ENCODE results near the gene TMEM258. TPM values are rescaled to one million over a fixed set of nuclear protein-coding genes. Genes with fewer than 3 reads are reported as not detected.
A peak's percentile ranks its signal among the peaks of the same experiment; 100 is the strongest.

The TMEM258 gene
- total and polyA plus RNA-seq, 2 experiments from 2014 or later, result 35.3 to 241 TPM

DNA sequence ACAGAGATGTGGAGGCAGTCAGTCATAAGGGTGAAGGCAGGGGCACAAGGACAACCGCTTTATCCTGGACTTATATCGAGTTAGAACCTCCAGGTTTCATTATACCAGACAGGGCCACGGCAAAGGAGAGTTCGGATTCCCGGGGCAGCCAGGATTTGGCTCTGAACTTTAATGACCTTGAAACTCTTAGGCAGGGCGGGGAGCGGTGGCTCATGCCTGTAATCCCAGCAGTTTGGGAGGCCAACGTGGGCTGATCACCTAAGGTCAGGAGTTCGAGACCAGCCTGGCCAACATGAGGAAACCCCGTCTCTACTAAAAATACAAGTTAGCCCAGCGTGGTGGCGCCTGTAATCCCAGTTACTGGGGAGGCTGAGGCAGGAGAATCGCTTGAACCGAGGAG, 41.0 kb downstream of the TMEM258 start:
- H3K36me3 ChIP-seq, result no peaks in the 10 kb centered on the region
- TF ChIP-seq, protein P1, sequence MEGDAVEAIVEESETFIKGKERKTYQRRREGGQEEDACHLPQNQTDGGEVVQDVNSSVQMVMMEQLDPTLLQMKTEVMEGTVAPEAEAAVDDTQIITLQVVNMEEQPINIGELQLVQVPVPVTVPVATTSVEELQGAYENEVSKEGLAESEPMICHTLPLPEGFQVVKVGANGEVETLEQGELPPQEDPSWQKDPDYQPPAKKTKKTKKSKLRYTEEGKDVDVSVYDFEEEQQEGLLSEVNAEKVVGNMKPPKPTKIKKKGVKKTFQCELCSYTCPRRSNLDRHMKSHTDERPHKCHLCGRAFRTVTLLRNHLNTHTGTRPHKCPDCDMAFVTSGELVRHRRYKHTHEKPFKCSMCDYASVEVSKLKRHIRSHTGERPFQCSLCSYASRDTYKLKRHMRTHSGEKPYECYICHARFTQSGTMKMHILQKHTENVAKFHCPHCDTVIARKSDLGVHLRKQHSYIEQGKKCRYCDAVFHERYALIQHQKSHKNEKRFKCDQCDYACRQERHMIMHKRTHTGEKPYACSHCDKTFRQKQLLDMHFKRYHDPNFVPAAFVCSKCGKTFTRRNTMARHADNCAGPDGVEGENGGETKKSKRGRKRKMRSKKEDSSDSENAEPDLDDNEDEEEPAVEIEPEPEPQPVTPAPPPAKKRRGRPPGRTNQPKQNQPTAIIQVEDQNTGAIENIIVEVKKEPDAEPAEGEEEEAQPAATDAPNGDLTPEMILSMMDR (IDR thresholded peaks at IDR 0.05; ENCODE audit: low read depth, low read length), result no peak
- H3K4me3 ChIP-seq, result no peak overlapping the region
- H3K27ac ChIP-seq, result no peak overlapping the region
- no peaks in the 10 kb centered on the region for H3K9me3 ChIP-seq (ENCODE audit: low read depth)
- DNase-seq (ENCODE audit: low read depth in 1 of 2, low spot score in 1 of 2), result no peak
- no peaks in the 10 kb centered on the region for H3K27me3 ChIP-seq
- peaks cover 33% of the 10 kb centered on the region for H3K4me1 ChIP-seq (ENCODE audit: low read depth)

DNA sequence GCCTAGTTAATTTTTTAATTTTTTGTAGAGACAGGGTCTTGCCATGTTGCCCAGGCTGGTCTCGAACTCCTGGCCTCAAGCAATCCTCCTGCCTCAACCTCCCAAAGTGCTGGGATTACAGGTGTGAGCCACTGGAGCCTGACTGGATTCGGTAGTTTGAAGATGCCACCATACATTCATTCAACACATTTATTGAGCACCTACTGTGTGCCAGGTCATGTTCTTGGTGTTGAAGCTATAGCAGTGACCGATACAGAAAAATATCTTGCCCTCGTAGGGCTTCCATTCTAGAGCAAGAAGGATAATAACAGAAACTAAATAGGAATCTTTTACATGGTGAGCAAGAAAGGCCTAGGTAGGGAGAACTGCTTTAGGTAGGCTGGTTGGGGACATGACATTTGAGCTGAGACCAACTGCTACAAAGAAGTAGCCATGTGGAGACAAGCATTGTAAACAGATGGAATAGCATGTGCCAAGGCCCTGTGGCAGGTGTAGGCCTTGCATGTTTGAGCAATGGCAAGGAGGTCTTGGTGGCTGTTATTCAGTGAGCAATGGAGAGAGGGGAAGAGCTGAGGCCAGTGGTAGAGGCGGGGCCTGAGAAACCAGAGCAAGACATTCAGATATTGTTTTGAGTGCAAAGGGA, 41.6 kb downstream of the TMEM258 start:
- DNase-seq (ENCODE audit: low read depth in 1 of 2, low spot score in 1 of 2), result no peak
- Histone ChIP-seq H3K36me3 (no peaks in the 10 kb centered on the region), H3K4me3 (no peak overlapping the region), H3K9me3 (ENCODE audit: low read depth) (no peaks in the 10 kb centered on the region), H3K4me1 (ENCODE audit: low read depth) (peaks cover 33% of the 10 kb centered on the region), H3K27me3 (no peaks in the 10 kb centered on the region), H3K27ac (no peak overlapping the region)
- TF ChIP-seq, protein P1 (IDR thresholded peaks at IDR 0.05; ENCODE audit: low read depth, low read length), result no peak

DNA sequence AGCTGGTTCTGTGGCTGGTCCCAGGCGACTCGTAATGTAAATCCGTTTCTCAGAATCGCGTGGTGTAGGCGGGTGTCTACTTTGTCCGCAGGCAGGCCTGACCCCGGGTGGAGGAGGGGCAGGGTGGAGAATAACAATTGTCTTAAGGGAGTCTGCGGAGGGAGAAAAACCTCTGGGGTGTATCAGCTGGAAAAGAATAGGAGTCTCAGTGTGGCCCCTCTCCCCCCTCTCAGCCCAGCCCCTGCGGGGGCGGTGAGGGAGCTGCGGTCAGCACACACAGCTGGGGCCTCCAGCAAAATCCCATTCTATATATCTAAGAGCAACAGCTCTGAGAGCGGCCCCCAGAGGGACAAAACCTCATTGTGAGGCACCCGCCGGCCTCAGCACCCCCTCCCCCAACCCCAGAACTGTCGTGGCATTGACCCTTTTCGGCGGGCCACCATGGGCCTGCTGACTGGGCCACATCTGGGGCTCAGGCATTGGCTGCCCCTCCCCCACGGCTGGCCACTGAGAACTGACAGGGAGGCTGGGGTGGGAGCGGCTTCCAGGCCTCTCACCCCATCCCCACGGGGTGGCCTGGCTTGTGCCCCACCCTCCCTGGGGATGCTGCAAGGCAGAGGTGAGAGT, 42.7 kb downstream of the TMEM258 start:
- Histone ChIP-seq H3K27me3 (no peaks in the 10 kb centered on the region), H3K4me1 (ENCODE audit: low read depth) (peaks cover 24% of the 10 kb centered on the region), H3K4me3 (no peak overlapping the region), H3K36me3 (no peaks in the 10 kb centered on the region), H3K27ac (no peak overlapping the region), H3K9me3 (ENCODE audit: low read depth) (no peaks in the 10 kb centered on the region)
- peak in 1 of 2 donors; percentile 84 for DNase-seq (ENCODE audit: low read depth in 1 of 2, low spot score in 1 of 2)
- TF ChIP-seq, protein P1 (IDR thresholded peaks at IDR 0.05; ENCODE audit: low read depth, low read length), result no peak

DNA sequence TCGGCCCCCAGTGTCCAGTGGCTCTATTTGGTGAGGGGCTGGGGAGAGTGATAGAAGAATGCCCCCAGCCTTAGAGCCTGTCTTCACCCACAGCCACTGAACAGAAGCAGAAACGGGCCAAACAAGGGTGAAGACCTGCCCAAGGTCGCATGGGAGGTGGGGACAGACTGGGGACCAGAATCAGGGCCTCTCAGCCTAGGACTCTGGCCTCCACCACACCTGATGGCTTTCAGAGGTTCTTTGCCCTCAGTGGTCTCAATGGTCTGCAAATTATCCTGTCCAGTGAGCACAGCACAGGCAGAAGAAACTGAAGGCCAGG, 44.5 kb downstream of the TMEM258 start:
- H3K27ac ChIP-seq, result no peak overlapping the region
- no peaks in the 10 kb centered on the region for H3K27me3 ChIP-seq
- no peaks in the 10 kb centered on the region for H3K36me3 ChIP-seq
- H3K4me1 ChIP-seq (ENCODE audit: low read depth), result peaks cover 8% of the 10 kb centered on the region
- TF ChIP-seq, protein P1 (IDR thresholded peaks at IDR 0.05; ENCODE audit: low read depth, low read length), result no peak
- no peak for DNase-seq (ENCODE audit: low read depth in 1 of 2, low spot score in 1 of 2)
- no peak overlapping the region for H3K4me3 ChIP-seq
- no peaks in the 10 kb centered on the region for H3K9me3 ChIP-seq (ENCODE audit: low read depth)

DNA sequence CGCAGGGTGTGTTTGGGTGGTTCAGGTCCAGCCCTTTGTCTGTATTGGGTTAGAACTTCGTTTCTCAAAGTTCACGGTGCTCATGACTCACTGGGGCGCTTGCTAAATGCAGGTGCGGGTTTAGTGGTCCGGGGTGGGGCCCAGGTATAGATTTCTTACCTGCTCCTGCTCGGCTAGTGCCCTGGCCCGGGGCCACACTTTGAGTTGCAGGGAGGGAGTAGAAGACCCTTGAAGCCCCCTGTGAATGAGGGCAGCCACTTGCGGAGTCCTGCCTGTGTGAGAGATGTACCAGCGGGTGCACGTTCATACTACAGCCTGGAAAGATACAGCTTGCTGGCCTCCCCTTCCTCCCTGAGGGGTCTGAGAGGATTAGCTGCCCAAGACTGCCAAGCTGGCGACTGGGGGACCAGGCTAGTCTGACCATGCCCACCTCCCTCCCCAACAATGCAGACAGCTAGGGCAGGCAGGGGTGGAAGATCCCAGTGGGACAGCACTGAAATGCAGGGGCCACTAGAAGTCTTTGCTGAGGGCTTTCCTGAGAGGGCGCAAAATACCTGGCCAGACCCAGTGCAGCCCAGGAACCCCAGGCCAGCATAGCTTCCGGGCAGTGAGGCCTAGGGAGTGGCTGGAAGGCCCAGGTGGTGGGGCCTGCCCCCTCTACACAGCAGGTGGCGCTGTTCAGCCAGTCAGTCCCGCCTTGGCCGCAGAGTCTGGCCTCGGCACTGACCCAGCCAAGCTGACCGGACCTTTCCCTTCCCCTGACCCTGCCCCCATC, 45.0 kb downstream of the TMEM258 start:
- Histone ChIP-seq H3K27me3 (no peaks in the 10 kb centered on the region), H3K36me3 (no peaks in the 10 kb centered on the region), H3K9me3 (ENCODE audit: low read depth) (no peaks in the 10 kb centered on the region), H3K4me1 (ENCODE audit: low read depth) (peaks cover 8% of the 10 kb centered on the region), H3K27ac (no peak overlapping the region), H3K4me3 (no peak overlapping the region)
- TF ChIP-seq, protein P1 (IDR thresholded peaks at IDR 0.05; ENCODE audit: low read depth, low read length), result peak; percentile 94
- peak; percentile 83 to 87 for DNase-seq (ENCODE audit: low read depth in 1 of 2, low spot score in 1 of 2)
